ENCODE data around the gene BORCS6. TPM values are rescaled to one million over a fixed set of nuclear protein-coding genes. Genes with fewer than 3 reads are reported as not detected.

The BORCS6 gene
- total and polyA plus RNA-seq, 2 donors (not counting 1 experiment from before 2014, with no cell fraction given) = 9.7 to 20.2 TPM

DNA sequence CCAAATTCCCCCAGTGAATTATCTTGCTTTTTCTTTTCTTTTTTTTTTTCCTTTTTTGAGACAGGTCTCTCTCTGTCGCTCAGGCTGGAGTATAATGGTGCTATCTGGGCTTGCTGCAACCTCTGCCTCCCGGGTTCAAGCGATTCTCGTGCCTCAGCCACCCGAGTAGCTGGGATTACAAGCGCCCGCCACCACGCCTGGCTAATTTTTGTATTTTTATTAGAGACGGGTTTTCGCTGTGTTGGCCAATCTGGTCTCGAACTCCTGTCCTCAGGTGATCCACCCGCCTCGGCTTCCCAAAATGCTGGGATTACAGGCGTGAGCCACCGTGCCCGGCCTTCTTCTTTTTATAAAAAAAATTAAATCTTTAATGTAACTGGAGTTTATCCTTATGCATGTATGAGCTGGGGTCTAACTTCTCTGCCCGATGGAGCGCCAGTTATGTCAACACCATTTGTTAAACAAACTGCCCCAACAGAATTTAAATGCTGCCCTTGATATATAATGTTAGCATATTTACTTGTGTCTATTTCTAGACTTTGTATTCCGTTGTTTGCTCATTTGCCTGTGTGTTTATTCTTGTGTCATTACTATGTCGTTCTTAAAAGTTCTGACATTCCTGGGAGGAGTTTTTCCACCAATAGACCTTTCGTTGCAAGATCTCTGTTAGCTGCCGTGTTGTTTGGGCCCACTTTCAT, 20.9 kb upstream of the BORCS6 start:
- TF ChIP-seq, protein P1, sequence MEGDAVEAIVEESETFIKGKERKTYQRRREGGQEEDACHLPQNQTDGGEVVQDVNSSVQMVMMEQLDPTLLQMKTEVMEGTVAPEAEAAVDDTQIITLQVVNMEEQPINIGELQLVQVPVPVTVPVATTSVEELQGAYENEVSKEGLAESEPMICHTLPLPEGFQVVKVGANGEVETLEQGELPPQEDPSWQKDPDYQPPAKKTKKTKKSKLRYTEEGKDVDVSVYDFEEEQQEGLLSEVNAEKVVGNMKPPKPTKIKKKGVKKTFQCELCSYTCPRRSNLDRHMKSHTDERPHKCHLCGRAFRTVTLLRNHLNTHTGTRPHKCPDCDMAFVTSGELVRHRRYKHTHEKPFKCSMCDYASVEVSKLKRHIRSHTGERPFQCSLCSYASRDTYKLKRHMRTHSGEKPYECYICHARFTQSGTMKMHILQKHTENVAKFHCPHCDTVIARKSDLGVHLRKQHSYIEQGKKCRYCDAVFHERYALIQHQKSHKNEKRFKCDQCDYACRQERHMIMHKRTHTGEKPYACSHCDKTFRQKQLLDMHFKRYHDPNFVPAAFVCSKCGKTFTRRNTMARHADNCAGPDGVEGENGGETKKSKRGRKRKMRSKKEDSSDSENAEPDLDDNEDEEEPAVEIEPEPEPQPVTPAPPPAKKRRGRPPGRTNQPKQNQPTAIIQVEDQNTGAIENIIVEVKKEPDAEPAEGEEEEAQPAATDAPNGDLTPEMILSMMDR (IDR thresholded peaks at IDR 0.05) = no peak
- TF ChIP-seq EZH2 (IDR thresholded peaks at IDR 0.05; ENCODE audit: borderline replicate concordance, insufficient read depth, low read depth, low read length, poor library complexity, severe bottlenecking) = no peak
- H3K4me1 Mint-ChIP-seq = peaks cover 15% of the 10 kb centered on the region
- ATAC-seq (ENCODE audit: low read depth) = no peak
- Histone ChIP-seq H3K4me3 (ENCODE audit: control extremely low read depth in 1 of 5, extremely low read depth in 1 of 5, insufficient read depth in 1 of 5, low read depth in 2 of 5, low read length in 4 of 5) (peak overlapping the region; percentile 65 to 95 (median 76)), H2AFZ (ENCODE audit: insufficient read depth, low read depth, low read length, poor library complexity, severe bottlenecking) (peak overlapping the region; percentile 85), H3K79me2 (ENCODE audit: control insufficient read depth, insufficient read depth, low read length) (peaks cover 5% of the 10 kb centered on the region), H3K27ac (ENCODE audit: low read length in 2 of 2) (peak overlapping the region; percentile 59 to 66), H3K9me3 (ENCODE audit: control extremely low read depth in 1 of 3, control insufficient read depth in 2 of 3, insufficient read depth in 1 of 3, low read length in 2 of 3) (no peaks in the 10 kb centered on the region), H3K4me1 (ENCODE audit: control insufficient read depth in 2 of 2, insufficient read depth in 2 of 2, low read length in 2 of 2) (peaks cover 9 to 22% of the 10 kb centered on the region in 2 donors), H3K4me2 (replicated peaks; ENCODE audit: low read depth, low read length, poor library complexity, severe bottlenecking) (peak overlapping the region; percentile 90), H3K36me3 (replicated peaks in 1 of 2; ENCODE audit: control extremely low read depth in 1 of 2, control insufficient read depth in 1 of 2, extremely low read depth in 1 of 2, insufficient read depth in 2 of 2, low read length in 1 of 2) (no peaks in the 10 kb centered on the region), H3K9ac (ENCODE audit: low read length) (peak overlapping the region; percentile 83), H4K20me1 (ENCODE audit: control insufficient read depth, insufficient read depth, low read length, poor library complexity, severe bottlenecking) (no peaks in the 10 kb centered on the region), H3K27me3 (replicated peaks in 1 of 4; ENCODE audit: control extremely low read depth in 1 of 4, control insufficient read depth in 3 of 4, insufficient read depth in 4 of 4, low read length in 3 of 4) (no peaks in the 10 kb centered on the region)
- intact Hi-C loops (cut with micrococcal nuclease) = loop anchor here (1.0 to 5.0 kb wide), 4 partner anchors 11 to 36 kb away; partner anchors contain the start of genes CTC1 and PFAS
- no peaks in the 10 kb centered on the region for H3K27me3 Mint-ChIP-seq
- DNase-seq = no peak
- peak overlapping the region; percentile 86 for H3K4me3 Mint-ChIP-seq
- H3K9me3 Mint-ChIP-seq (ENCODE audit: insufficient read depth) = no peaks in the 10 kb centered on the region
- ChIA-PET POLR2A (interaction anchor here (0.6 to 2.4 kb wide), 10 partner anchors 10 to 345 kb away, joined by 3 to 13 read pairs (median 4); partner anchors contain the start of gene PER1), CTCF (interaction anchor here (0.7 to 3.5 kb wide), 11 partner anchors 10 to 100 kb away, joined by 3 to 21 read pairs (median 4); partner anchors contain the start of genes CTC1 and SLC25A35)
- H3K27ac Mint-ChIP-seq = peak overlapping the region; percentile 39
- WGBS (ENCODE audit: insufficient coverage) = 0% methylated on average over 10 of the region's 22 CpGs
